ENCODE measurements around the gene TMEFF1.

TMEFF1 gene

DNA sequence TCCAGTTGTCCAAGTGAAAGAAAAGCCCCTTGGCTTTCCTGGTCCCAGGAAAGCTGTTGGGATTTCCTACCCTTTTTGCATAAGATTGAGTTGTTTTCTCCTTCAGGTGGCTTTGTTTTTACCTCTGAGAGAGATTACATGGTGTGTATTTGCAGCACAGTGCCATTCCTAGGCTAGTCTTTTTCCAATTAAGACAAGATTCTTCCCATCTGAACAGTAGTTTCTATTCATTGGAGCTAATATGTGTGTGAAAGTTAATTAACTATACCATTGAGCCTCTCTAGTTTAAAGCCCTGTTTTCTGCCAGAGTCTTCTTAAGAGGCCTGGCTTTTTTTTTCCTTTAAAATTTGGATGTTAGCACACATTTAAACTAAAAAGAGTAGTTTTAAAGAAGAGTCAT, 25.9 kb upstream of the TMEFF1 start:
- DNase-seq (ENCODE audit: low read depth in 1 of 2, low spot score in 1 of 2): no peak

DNA sequence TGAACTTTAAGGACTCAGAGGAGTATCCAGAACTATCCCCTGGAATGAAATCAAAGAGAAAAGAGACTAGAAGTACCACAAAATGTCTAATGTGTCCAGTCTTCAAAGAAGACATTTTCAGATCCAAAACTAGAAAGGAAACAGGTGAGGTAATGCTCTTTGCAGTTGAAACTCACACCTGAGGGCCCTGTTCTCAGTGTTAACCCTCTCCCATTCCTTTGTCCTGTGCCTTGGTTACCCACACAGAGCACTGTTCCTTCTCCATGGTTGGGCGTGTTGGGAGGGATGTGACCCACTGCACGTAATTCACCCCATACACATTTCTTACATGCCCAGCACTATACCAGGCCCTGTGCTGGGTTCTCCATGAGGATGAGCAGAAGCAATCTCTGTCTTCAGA, 24.7 kb upstream of the TMEFF1 start:
- DNase-seq (ENCODE audit: low read depth in 1 of 2, low spot score in 1 of 2): no peak

DNA sequence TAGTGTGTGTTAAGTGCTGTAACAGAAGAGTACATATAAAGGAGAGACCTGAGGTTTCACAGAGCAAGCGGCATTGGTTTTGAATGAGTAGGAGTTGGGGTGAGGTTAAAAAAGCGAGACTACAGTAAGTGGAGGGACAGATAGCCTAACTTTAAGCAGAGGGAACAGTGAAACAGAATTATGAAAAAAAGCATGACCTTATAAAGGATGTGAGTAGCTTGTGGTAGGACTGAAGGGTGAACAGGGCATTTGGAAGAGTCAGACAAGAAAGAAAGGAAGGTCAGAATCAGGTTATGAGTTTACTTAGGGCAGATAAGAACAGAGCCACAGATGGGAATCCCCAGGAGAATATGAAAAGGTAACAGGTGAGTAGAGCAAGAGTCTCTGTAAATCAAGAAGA, 23.5 kb upstream of the TMEFF1 start:
- DNase-seq (ENCODE audit: low read depth in 1 of 2, low spot score in 1 of 2): no peak

DNA sequence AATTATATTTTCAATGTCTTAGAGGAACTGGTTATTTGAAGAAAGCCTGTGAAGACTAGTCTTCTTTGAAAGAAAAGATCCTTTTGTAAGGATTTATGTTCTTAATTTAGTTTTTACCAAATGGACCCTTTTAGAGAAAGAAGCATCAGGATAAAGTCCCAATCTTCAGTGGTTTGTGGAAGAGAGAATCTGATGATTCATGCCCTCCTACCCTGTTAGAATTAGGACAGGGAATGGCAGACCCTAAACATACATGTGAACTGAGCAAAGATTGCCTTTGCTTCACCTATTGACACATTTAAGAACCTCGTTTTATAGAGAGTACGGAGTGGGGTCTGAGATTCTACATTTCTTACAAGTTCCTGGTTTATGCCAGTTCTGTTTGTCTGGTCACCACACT, 20.1 kb upstream of the TMEFF1 start:
- DNase-seq (ENCODE audit: low read depth in 1 of 2, low spot score in 1 of 2): no peak

DNA sequence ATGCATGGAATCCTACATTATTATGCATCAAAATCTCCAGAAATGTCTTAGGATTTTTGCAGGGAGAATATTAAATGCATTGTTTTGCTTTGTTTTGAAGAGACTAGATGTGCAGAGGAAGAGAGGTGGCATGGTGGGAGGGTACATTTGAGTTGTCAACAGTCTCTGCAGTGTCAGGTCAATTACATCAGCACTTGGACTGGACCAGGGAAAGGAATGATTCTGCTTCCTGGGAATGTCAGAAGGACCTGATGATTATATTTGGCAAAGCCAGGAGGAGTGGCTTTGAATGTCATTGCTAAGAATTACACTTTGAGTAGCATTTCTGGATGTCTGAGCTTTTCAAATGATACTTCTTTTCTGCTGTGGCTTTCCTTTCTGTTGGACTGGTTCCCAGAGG, 17.5 kb upstream of the TMEFF1 start:
- no peak for DNase-seq (ENCODE audit: low read depth in 1 of 2, low spot score in 1 of 2)

DNA sequence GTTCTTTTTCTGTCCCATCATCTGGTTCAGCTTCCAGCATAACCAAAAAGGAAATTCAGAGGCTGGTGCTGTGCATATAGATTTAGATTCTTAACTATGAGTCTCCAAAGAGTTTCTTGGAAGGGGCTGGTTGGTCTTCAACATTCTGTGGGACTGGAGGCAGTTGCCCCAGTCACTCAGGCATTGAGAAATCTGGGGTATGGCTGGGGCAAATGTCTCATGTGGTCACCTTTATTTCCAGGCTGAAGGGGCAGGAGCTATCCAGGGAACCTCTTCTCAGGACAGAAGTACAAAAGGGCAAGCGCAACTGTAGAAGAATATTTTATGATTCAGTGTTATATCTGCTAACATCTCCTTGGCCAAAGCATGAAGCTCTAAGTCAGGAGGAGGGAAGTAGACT, 15.4 kb upstream of the TMEFF1 start:
- DNase-seq (ENCODE audit: low read depth in 1 of 2, low spot score in 1 of 2): no peak

DNA sequence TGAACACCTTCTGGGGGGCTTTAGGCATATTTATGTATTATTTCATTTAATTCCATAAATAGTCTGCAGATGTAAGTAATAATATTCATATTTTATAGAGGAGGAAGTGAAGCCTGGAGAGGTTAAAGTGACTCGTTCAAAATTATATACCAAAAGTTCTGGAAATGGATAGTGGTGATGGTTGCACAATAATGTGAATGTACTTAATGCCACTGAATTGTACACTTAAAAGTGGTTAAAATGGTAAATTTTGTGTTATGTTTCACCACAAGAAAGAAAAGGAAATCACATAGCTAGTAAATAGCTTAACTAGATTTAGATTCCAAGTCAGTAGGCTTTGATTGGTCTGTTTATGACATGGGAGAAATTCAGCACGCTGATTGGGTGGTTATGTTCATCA, 13.0 kb upstream of the TMEFF1 start:
- DNase-seq (ENCODE audit: low read depth in 1 of 2, low spot score in 1 of 2): no peak

DNA sequence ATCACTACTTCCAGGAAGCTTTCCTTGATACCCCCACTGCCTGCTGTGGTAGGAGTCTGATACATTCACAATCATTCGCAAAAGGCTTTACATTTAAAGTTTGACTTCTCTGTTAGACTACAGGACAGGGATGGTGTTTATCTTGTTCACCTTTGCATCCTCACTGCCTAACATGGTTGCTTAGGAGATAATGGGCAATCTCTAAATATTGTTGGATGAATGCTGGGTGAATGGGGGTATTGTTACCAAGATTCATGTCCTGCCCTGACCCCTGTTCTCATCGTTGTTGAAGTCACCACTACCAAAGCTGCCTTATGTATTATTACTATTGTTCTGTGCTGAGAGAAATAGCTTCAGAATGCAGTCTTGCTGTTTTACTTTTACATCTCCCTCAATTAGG, 7.7 kb upstream of the TMEFF1 start:
- DNase-seq (ENCODE audit: low read depth in 1 of 2, low spot score in 1 of 2): no peak

DNA sequence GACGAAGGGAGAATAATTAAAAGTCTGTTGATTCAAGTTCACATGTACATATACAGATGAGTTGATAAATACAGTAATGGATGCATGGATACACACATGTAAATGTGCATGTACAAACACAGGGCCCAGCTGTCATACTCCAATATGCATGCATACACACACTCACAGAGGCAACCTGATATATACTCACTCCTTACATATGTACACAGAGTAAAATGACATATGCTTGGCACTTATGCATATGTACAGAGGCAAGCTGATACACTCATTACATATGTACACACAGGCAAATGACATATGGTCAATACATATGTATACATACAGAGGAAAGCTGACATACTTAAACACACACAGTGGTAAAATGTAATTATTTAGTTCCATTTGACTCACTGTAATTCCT, 7.2 kb upstream of the TMEFF1 start:
- DNase-seq (ENCODE audit: low read depth in 1 of 2, low spot score in 1 of 2): no peak

DNA sequence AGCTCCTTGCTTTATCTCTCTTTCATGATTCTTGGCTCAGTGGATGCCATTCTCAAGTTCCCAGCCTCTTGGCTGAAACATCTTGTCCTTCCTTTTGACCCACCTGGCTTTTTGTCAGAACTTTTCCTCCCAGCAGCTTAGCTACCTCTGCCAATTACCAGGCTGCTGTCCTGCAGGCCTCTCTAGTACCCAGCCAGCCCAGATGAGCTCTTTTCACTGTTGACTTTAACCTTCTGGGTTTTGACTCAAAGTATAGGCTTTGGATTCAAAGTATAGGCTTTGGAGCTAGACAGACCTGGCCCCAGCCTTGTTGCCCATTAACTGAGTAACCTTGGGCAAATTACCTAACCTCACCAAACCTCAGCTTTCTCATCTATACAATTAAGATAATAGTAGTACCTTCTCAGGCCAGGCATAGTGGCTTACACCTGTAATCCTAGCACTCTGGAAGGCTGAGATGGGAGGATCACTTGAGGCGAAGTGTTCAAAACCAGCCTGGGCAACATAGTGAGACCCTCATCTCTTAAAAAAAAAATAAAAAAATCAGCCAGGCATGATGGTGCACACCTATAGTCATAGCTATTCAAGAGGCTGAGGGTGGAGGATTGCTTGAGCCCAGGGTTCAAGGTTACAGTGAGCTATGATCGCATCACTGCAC, 6.6 kb upstream of the TMEFF1 start:
- no peak for DNase-seq (ENCODE audit: low read depth in 1 of 2, low spot score in 1 of 2)

DNA sequence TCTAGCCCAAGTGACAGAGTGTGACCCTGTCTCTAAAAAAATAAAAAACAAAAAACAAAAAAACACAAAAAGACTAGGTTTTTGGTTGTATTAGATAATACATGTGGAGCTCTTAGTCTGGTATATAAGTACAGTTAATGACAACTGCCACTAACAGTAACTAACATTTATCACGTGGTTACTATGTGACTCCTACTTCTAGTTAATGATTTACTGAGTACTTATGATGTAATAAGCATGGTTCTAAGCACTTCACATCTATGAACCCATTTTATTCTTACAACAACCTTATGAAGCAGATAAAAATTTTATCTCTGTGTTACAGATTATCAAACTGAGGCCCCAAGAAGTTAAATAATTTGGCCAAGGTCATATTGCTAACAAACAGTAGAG, 6.1 kb upstream of the TMEFF1 start:
- DNase-seq (ENCODE audit: low read depth in 1 of 2, low spot score in 1 of 2): no peak

DNA sequence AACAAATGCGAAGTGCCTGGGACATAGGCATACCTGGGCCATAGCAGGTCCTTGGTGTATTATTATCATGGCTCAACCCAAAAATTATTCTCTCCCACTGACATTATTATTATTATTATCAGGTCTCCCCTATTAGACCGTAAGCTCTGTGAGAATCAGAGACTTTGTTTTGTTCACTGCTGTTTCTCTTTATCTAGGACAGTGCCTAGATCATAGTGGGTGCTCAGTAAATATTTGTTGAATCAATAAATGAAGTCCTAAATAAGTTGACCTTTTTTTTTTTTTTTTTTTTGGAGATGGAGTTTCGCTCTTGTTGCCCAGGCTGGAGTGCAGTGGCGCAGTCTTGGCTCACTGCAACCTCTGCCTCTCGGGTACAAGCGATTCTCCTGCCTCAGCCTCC, 4.9 kb upstream of the TMEFF1 start:
- DNase-seq (ENCODE audit: low read depth in 1 of 2, low spot score in 1 of 2): no peak

DNA sequence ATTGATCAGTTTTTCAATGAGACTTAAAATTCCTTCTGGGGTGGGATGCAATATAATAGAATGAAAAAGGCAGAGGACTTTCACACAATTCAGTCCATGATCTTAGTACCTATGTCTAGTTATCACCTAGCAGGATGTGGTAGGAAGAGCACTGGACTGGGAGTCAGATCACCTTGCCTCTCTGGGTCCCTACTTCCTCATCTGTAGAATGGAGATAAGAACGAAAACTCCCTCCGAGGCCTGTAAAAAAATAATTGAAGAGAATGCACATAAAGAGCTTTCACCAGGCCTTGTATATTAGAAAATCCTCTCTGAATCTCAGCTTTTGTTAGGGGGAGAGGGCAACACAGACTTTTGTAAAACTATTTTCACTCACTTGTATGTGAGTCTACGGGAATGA, 681 bp upstream of the TMEFF1 start:
- no peak for DNase-seq (ENCODE audit: low read depth in 1 of 2, low spot score in 1 of 2)

DNA sequence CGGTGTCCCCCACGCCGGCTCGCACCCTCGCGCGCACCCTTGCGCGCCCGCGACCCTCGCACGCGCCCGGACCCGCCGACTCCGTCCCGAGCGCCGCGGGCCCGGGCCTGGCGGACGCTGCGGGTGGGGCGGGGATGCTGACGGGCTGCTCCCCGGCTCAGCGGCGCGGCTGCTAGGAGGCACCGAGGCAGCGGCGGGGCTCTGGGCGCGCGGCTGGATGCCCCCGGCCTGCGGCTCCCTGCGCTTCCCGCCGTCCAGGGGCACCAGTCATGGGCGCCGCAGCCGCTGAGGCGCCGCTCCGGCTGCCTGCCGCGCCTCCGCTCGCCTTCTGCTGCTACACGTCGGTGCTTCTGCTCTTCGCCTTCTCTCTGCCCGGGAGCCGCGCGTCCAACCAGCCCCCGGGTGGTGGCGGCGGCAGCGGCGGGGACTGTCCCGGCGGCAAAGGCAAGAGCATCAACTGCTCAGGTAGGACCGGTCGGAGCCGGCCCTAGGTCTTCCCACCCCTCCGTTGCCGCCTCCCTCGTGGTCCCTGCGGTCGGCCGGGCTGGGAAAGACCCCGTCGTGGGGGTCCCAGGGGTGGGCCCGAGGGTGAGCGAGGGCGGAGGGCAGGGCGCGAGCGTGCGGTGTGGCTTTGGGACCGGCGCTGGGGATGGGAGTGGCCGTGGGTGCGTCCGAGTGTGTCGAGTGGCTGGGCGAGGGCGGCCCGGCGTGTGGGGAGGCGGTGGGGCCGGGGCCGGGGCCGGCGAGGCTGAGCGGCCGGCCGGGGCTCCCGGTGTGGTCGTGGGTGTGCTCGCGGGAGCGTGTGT, 530 bp downstream of the TMEFF1 start:
- peak in 1 of 2 donors; percentile 10 for DNase-seq (ENCODE audit: low read depth in 1 of 2, low spot score in 1 of 2)

DNA sequence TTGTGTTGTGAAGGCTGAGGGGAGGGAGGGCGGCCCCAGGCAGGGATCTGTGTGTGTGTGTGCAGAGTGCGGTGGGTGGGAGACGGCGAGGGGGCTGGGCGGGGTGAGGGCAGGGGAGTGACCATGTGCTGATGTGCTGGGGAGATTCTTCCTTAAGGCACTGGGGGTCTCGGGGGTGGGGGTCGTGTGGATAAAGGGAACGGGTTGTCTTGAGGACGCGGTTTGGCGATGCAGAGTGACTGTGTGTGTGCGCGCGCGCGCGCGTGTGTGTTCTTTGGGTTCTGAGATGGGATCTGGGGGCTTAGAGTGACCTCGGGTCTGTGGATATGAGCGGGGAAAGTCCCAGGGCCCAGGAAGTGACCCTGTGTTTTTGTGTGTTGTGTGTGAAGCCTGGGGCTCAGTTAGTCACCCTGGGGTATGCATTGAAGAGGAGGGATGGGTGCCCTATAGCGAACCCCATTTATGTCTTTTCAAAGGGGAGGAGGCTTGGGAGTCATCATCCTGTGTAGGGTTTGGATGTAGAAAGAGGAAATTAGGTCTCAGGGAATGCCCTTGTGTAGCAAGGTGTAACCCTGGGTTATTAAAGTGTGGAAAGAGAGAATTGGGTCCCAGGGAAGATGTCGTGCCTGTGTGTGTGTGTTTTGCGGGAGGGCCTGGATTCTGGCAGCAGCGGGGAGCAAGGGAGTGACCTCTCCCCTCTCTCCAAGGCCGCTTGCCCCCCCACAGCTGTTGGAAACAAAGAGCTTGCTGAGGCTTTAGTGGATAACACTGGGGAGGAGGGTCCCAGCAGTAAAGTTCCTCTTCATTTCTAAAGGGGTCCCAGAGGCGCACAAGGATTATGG, 1.4 kb downstream of the TMEFF1 start:
- no peak for DNase-seq (ENCODE audit: low read depth in 1 of 2, low spot score in 1 of 2)

DNA sequence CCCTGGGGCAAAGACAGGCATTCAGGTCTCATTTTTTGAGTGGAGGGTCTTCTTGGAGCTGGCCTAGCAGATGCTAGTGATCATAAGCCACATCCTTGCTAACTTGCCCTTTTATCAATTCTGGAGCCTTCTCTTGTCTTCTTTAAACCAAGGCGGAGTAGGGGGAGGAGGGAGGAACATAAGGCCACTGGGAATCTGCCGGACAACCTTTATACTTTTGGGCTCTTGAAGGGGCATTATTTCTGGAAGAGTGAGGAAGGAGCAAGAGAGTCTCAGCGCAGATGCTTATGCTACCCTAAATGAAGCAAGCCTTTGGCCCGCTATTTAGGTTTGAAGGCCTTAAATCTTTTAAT, 2.0 kb downstream of the TMEFF1 start:
- no peak for DNase-seq (ENCODE audit: low read depth in 1 of 2, low spot score in 1 of 2)

DNA sequence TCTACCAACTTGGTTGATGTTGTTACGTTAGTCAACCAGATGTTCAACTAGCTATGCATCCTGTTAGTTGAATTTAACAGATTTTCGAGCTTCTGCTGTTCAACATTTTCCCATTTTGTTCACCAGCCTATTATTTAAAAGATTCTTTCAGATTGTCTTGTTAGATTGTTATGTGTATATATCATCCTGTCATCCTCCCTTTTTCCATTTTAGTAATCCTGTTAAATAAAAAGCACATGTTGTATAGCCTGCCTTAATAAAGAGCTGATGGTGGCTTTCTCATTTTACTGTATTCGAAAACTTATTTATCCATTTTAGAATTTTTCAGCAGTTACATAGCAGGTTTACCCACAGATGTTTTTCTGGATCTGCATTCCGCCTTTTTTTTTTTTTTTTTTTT, 4.3 kb downstream of the TMEFF1 start:
- DNase-seq (ENCODE audit: low read depth in 1 of 2, low spot score in 1 of 2): no peak

DNA sequence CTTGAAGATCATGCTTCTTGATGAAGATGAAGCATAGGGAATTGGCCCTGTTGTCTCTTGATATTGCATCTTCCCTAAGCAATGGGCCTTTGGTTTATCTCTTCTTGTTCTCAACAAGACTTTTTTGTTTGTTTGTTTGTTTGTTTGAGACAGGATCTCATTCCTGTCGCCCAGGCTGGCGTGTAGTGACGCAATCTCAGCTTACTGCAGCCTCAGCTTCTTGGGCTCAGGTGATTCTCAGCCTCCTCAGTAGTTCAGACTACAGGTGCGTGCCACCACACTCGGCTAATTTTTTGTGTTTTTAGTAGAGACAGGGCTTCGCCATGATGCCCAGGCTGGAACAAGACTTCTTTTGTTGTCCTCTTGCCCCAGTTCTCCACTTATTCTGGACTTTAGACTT, 5.2 kb downstream of the TMEFF1 start:
- no peak for DNase-seq (ENCODE audit: low read depth in 1 of 2, low spot score in 1 of 2)

DNA sequence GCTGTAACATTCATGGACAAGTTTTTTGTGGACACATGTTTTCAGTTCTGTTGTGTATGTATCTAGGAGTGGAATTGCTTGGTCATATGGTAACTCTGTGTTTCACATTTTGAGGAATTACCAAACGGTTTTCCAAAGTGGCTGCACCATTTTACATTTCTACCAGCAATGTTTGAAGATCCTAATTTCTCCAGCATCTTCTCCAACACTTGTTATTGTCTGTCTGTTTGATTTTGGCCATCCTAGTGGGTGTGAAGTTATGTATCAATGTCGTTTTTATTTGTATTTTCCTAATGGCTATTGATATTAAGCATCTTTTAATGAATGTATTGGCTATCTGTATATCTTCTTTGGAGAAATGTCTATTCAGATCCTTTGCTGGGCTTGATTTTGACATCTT, 6.9 kb downstream of the TMEFF1 start:
- no peak for DNase-seq (ENCODE audit: low read depth in 1 of 2, low spot score in 1 of 2)

DNA sequence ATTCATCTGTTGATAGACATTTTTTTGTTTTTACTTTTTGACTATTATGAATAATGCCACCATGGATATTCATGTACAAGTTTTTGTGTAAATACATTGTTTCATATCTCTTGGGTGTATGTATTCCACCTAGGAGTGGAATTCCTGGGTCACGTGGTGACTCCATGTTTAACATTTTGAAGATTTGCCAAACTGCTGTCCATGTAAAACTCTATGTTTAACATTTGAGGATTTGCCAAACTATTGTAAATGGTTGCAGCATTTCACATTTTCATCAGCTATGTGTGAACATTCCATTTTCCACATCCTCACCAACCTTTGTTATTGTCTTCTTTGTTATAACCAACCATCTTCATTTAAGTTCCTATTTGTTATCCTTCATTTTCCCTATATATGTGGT, 12.2 kb downstream of the TMEFF1 start:
- no peak for DNase-seq (ENCODE audit: low read depth in 1 of 2, low spot score in 1 of 2)

DNA sequence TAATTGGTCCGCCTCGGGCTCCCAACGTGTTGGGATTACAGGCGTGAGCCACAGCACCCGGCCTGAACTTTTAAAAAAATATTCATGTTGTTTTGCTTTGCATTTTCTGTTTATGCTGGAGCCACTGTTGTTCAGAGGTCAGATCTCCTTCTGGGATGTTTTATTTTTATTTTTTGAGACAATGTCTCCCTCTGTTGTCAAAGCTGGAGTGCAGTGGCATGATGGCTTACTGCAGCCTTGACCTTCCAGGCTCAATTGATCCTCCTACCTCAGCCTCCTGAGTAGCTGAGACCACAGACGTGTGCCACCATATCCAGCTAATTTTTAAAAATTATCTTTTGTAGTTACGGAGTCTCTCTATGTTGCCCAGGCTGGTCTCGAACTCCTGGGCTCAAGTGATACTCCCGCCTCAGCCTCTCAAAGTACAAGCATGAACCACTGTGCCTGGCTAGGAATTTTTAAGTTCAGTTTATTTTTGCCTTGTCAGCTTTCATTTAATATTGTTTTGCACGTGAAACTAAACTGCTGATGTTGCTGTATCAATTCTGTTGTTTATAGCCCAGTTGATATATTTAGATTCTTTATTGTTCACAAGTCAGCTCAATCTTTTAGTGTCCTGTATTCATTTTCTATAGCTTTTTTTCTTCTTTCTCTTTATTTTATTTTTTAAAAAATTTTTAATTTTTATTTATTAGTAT, 13.7 kb downstream of the TMEFF1 start:
- DNase-seq (ENCODE audit: low read depth in 1 of 2, low spot score in 1 of 2): no peak

DNA sequence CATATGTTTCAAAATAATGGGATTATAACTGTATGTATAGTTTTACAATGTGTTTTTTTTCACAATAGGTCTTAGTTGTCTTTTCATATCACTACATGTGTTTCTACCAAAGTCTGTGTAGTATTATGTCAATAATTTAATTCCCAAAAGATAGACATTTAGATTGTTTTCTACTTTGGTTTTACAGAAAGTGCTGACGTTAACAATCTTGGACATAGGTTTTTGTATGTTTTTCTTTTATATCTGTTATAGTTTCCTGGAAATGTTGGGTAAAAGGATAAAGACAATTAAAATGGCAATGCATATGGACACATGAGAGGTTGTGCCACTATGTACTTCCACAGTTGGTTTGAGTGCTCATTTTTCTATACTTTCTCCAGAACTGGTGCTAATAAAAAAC, 15.2 kb downstream of the TMEFF1 start:
- no peak for DNase-seq (ENCODE audit: low read depth in 1 of 2, low spot score in 1 of 2)
